Mesendoderm (in vitro differentiated cells): Measurements from ENCODE around the gene EVA1A.
A peak's percentile ranks its signal among the peaks of the same experiment; 100 is the strongest.

Source experiments
- DNase-seq: peaks from one replicate; pipeline ENCODE4 v3.0.0; 2013
- H2AK5ac ChIP-seq: 2 replicates; pipeline ENCODE4 v1.6.1; 2013; ENCODE audit warnings: low read length, inconsistent platforms
- H2BK120ac ChIP-seq: 2 replicates; pipeline ENCODE4 v1.6.1; 2013; ENCODE audit warnings: low read depth, mild to moderate bottlenecking, low read length, moderate library complexity, mixed read lengths
- H2BK15ac ChIP-seq: replicated peaks from 2 replicates; pipeline ENCODE4 v1.6.1; 2013; ENCODE audit warnings: low read depth, mild to moderate bottlenecking, moderate library complexity
- H2BK5ac ChIP-seq: 2 replicates; pipeline ENCODE4 v1.6.1; 2013; ENCODE audit warnings: low read length, inconsistent platforms
- H3K18ac ChIP-seq: 2 replicates; pipeline ENCODE4 v1.6.1; 2013; ENCODE audit warnings: mild to moderate bottlenecking, low read length, mixed read lengths
- H3K23ac ChIP-seq: one replicate; pipeline ENCODE4 v1.6.1; 2013; ENCODE audit warnings: low read length
- H3K27ac ChIP-seq: 2 replicates; pipeline ENCODE4 v1.5.1; 2013; ENCODE audit warnings: low read depth, mild to moderate bottlenecking, inconsistent platforms, low read length, moderate library complexity
- H3K27me3 ChIP-seq: 2 replicates; pipeline ENCODE4 v1.6.1; 2013; ENCODE audit warnings: low read length, control low read depth, mild to moderate bottlenecking, inconsistent platforms; ENCODE audit not compliant: insufficient read depth, poor library complexity
- H3K36me3 ChIP-seq: 2 replicates; pipeline ENCODE4 v1.6.1; 2013; ENCODE audit warnings: low read length, inconsistent platforms; ENCODE audit not compliant: control insufficient read depth, insufficient read depth
- H3K4ac ChIP-seq: one replicate; pipeline ENCODE4 v1.6.1; 2013; ENCODE audit warnings: low read depth, mild to moderate bottlenecking, low read length, moderate library complexity
- H3K4me1 ChIP-seq: 2 replicates; pipeline ENCODE4 v1.6.1; 2013; ENCODE audit warnings: low read depth, low read length, inconsistent platforms; ENCODE audit not compliant: control insufficient read depth
- H3K4me2 ChIP-seq: 2 replicates; pipeline ENCODE4 v1.6.1; 2013; ENCODE audit warnings: low read length
- H3K4me3 ChIP-seq: 2 replicates; pipeline ENCODE4 v1.5.1; 2013; ENCODE audit warnings: mild to moderate bottlenecking, low read length
- H3K56ac ChIP-seq: one replicate; pipeline ENCODE4 v1.6.1; 2013; ENCODE audit warnings: low read length
- H3K79me1 ChIP-seq: 2 replicates; pipeline ENCODE4 v1.6.1; 2013; ENCODE audit warnings: low read length, inconsistent platforms
- H3K79me2 ChIP-seq: 2 replicates; pipeline ENCODE4 v1.6.1; 2013; ENCODE audit warnings: mild to moderate bottlenecking, low read length; ENCODE audit not compliant: control insufficient read depth, insufficient read depth
- H3K9ac ChIP-seq: 2 replicates; pipeline ENCODE4 v1.6.1; 2013; ENCODE audit warnings: low read length, inconsistent platforms
- H4K5ac ChIP-seq: one replicate; pipeline ENCODE4 v1.6.1; 2013; ENCODE audit warnings: low read length
- H4K8ac ChIP-seq: one replicate; pipeline ENCODE4 v1.6.1; 2013; ENCODE audit warnings: low read depth, mild to moderate bottlenecking, control low read depth, low read length, moderate library complexity
- WGBS: extraction: QIAGEN DNeasy Blood & Tissue Kit; methylation state at CpG from one replicate; pipeline ENCODE4 v1.1.7; 2013; ENCODE audit warnings: low lambda C conversion rate, missing lambda C conversion rate; ENCODE audit not compliant: insufficient coverage; ENCODE audit errors: extremely low coverage; 5-methylcytosine and 5-hydroxymethylcytosine counted together

EVA1A gene

DNA sequence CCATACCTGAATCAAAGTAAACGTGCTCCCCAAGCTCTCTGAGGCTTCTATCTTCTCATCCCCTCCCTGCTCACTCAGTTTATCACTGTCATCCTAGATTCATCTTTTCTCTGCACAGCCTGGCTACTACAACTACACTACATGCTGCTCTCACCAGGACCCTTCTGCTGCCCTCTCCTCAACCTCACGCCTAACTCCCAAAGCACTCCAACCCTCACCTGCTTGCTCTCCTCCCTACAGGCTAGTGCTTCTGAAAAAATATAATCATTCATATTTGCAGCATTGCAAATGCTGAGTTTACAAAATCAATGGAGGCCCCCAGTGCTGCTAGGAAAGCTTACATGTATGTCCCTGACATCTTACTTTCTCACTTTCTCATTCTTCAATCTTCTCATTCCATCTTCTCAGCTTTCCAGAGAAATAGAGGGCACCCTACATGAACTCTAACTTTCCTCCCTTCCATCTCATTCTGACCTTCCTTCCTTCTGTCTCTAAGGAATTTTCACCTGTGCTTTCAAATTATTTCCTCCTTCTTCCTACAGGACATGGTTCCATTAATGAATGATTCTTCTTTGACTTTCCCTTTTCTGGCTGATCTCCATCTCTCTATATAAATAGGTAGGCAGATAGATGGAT, 36.3 kb downstream of the EVA1A start:
- no peak for DNase-seq
- Histone ChIP-seq H3K27me3 (no peaks in the 10 kb centered on the region), H3K27ac (no peak overlapping the region), H3K18ac (no peak overlapping the region), H3K4ac (no peak overlapping the region), H3K36me3 (no peaks in the 10 kb centered on the region), H3K4me1 (peaks cover 2% of the 10 kb centered on the region), H3K9ac (no peak overlapping the region), H2AK5ac (no peak overlapping the region), H3K79me2 (no peaks in the 10 kb centered on the region), H2BK120ac (no peak overlapping the region), H3K23ac (no peak overlapping the region), H4K5ac (no peak overlapping the region), H2BK15ac (no peak overlapping the region), H3K79me1 (no peaks in the 10 kb centered on the region), H3K4me3 (no peak overlapping the region), H2BK5ac (no peak overlapping the region), H3K4me2 (no peak overlapping the region), H3K56ac (no peak overlapping the region), H4K8ac (no peak overlapping the region)
- no CpG with 5 or more reads among the region's 2 CpGs for WGBS

GRCh38 chr2:75523313-75524275, 37.1 kb downstream of the EVA1A start:
- no peak overlapping the region for H4K5ac ChIP-seq
- H4K8ac ChIP-seq: no peak overlapping the region
- WGBS: no CpG with 5 or more reads among the region's 6 CpGs
- H3K4me3 ChIP-seq: no peak overlapping the region
- no peak overlapping the region for H2AK5ac ChIP-seq
- no peak overlapping the region for H3K4ac ChIP-seq
- H3K27me3 ChIP-seq: no peaks in the 10 kb centered on the region
- no peak for DNase-seq
- H3K79me1 ChIP-seq: no peaks in the 10 kb centered on the region
- no peak overlapping the region for H3K56ac ChIP-seq
- H3K79me2 ChIP-seq: no peaks in the 10 kb centered on the region
- no peak overlapping the region for H2BK5ac ChIP-seq
- no peaks in the 10 kb centered on the region for H3K36me3 ChIP-seq
- H2BK120ac ChIP-seq: no peak overlapping the region
- H2BK15ac ChIP-seq: no peak overlapping the region
- H3K27ac ChIP-seq: no peak overlapping the region
- H3K18ac ChIP-seq: no peak overlapping the region
- H3K4me1 ChIP-seq: peaks cover 2% of the 10 kb centered on the region
- no peak overlapping the region for H3K4me2 ChIP-seq
- no peak overlapping the region for H3K9ac ChIP-seq
- H3K23ac ChIP-seq: no peak overlapping the region

- no peak overlapping the region for H3K18ac ChIP-seq
- H2BK5ac ChIP-seq: no peak overlapping the region
- no CpG with 5 or more reads among the region's 5 CpGs for WGBS
- H4K5ac ChIP-seq: no peak overlapping the region
- H3K23ac ChIP-seq: no peak overlapping the region
- no peak overlapping the region for H3K9ac ChIP-seq
- H3K36me3 ChIP-seq: no peaks in the 10 kb centered on the region
- no peaks in the 10 kb centered on the region for H3K4me1 ChIP-seq
- no peak overlapping the region for H3K56ac ChIP-seq
- DNase-seq: peak; percentile 7
- H3K79me2 ChIP-seq: no peaks in the 10 kb centered on the region
- no peak overlapping the region for H3K4me3 ChIP-seq
- H3K4me2 ChIP-seq: no peak overlapping the region
- H3K79me1 ChIP-seq: no peaks in the 10 kb centered on the region
- H3K4ac ChIP-seq: no peak overlapping the region
- H3K27ac ChIP-seq: no peak overlapping the region
- no peak overlapping the region for H2AK5ac ChIP-seq
- no peak overlapping the region for H2BK120ac ChIP-seq
- H4K8ac ChIP-seq: no peak overlapping the region
- H3K27me3 ChIP-seq: no peaks in the 10 kb centered on the region
- no peak overlapping the region for H2BK15ac ChIP-seq
Measured at GRCh38 chr2:75522543-75523312, 38.0 kb downstream of the EVA1A start.

- DNase-seq: no peak
- H2AK5ac ChIP-seq: no peak overlapping the region
- no peaks in the 10 kb centered on the region for H3K4me1 ChIP-seq
- no peak overlapping the region for H3K56ac ChIP-seq
- no peak overlapping the region for H2BK120ac ChIP-seq
- no CpG with 5 or more reads among the region's 3 CpGs for WGBS
- H2BK5ac ChIP-seq: no peak overlapping the region
- no peaks in the 10 kb centered on the region for H3K79me2 ChIP-seq
- H2BK15ac ChIP-seq: no peak overlapping the region
- H3K27me3 ChIP-seq: no peaks in the 10 kb centered on the region
- H3K27ac ChIP-seq: no peak overlapping the region
- H4K8ac ChIP-seq: no peak overlapping the region
- H3K4me3 ChIP-seq: no peak overlapping the region
- no peaks in the 10 kb centered on the region for H3K36me3 ChIP-seq
- no peak overlapping the region for H3K4me2 ChIP-seq
- H3K9ac ChIP-seq: no peak overlapping the region
- no peak overlapping the region for H3K23ac ChIP-seq
- H3K4ac ChIP-seq: no peak overlapping the region
- H4K5ac ChIP-seq: no peak overlapping the region
- no peaks in the 10 kb centered on the region for H3K79me1 ChIP-seq
- H3K18ac ChIP-seq: no peak overlapping the region
Measured at GRCh38 chr2:75521225-75521872, 39.4 kb downstream of the EVA1A start.

DNA sequence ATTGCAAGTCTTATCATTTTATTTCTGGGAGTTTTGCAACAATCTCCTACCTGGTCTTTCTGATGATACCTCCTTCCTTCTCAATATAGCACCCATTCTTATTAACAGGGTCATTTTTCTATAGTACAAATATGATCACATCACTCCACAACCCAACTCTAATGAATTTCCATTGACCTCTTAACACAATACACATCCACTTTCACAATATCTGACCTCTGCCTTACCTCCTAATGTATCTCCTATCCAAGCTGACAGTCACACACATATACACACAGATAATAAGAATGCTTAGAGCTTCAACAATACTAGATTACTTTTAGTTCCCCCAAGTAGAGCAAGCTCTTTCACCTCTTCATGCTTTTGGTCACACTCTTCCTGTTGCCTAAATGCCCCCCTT, 40.9 kb downstream of the EVA1A start:
- no peaks in the 10 kb centered on the region for H3K27me3 ChIP-seq
- H4K8ac ChIP-seq: no peak overlapping the region
- H2BK5ac ChIP-seq: no peak overlapping the region
- H3K79me2 ChIP-seq: no peaks in the 10 kb centered on the region
- no peak overlapping the region for H3K18ac ChIP-seq
- no peak overlapping the region for H3K56ac ChIP-seq
- no peak overlapping the region for H3K23ac ChIP-seq
- no peak overlapping the region for H3K4me3 ChIP-seq
- DNase-seq: no peak
- H2BK15ac ChIP-seq: no peak overlapping the region
- H2AK5ac ChIP-seq: no peak overlapping the region
- H3K9ac ChIP-seq: no peak overlapping the region
- H2BK120ac ChIP-seq: no peak overlapping the region
- no peak overlapping the region for H4K5ac ChIP-seq
- H3K79me1 ChIP-seq: no peaks in the 10 kb centered on the region
- H3K27ac ChIP-seq: no peak overlapping the region
- H3K36me3 ChIP-seq: no peaks in the 10 kb centered on the region
- no peaks in the 10 kb centered on the region for H3K4me1 ChIP-seq
- no peak overlapping the region for H3K4ac ChIP-seq
- no peak overlapping the region for H3K4me2 ChIP-seq
